ENCODE results near the gene ACOT7. TPM values are rescaled to one million over a fixed set of nuclear protein-coding genes. Genes with fewer than 3 reads are reported as not detected.

ACOT7 gene
- total RNA-seq, 1 donor from 2014 or later = 16.1 TPM

DNA sequence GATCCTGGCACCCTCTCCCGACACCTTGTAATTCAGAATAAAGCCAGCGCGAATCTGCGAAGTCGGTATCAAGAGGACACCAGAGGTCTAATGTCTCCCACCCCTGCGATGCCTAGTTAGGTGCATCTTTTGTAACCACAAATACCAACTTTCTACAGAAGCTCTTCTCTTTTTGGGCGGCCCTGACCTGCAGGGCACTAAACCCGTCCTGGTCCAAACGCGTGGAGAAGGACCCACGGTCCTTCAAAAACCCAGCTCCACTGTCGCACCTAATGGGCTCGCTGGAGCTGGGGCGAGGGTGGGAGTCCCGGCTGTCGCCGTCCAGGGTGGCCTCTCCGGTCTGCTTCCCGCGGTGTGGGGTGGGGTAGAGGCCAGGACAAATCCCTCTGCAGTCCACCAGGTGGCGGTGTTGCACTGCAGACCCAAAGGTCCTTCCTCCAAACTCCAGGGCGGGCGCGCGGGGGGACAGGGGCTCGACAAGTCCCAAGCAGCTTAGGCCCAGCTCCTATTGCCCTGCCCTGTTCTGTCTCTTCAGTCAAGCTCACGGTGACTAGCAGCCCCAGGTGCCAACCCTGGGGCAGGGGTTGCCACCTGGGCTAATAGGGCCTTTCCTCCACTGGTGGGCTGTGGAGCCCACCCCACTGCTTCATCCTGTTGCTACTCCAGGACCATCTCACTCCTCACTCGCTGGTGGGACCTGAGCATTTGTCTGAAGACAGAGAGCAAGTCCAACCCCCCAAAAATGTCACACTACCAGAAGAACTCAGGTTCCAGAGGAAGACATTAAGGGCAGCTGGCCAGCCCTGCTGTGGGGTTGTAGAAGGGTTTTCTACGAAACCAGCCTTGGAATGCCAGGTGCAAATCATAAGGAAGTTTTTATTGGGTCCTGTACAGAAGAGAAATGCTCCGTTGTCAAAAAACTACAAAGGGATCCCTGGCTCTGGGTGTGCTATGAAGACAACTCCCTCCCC, 146.8 kb downstream of the ACOT7 start:
- peaks cover 44% of the 10 kb centered on the region for H3K27me3 ChIP-seq
- H3K4me1 ChIP-seq = peaks cover 2 to 11% of the 10 kb centered on the region in 2 donors
- no peaks in the 10 kb centered on the region for H3K36me3 ChIP-seq
- H3K27ac ChIP-seq = no peak overlapping the region
- peak in 1 of 2 donors; percentile 82 for DNase-seq (ENCODE audit: low spot score in 2 of 2)
- intact Hi-C loops (cut with DNase I) = loop anchor here (1.0 to 5.0 kb wide), 5 partner anchors 97 to 194 kb away; no protein-coding TSS in a partner anchor
- TF ChIP-seq, protein P1, sequence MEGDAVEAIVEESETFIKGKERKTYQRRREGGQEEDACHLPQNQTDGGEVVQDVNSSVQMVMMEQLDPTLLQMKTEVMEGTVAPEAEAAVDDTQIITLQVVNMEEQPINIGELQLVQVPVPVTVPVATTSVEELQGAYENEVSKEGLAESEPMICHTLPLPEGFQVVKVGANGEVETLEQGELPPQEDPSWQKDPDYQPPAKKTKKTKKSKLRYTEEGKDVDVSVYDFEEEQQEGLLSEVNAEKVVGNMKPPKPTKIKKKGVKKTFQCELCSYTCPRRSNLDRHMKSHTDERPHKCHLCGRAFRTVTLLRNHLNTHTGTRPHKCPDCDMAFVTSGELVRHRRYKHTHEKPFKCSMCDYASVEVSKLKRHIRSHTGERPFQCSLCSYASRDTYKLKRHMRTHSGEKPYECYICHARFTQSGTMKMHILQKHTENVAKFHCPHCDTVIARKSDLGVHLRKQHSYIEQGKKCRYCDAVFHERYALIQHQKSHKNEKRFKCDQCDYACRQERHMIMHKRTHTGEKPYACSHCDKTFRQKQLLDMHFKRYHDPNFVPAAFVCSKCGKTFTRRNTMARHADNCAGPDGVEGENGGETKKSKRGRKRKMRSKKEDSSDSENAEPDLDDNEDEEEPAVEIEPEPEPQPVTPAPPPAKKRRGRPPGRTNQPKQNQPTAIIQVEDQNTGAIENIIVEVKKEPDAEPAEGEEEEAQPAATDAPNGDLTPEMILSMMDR (IDR thresholded peaks at IDR 0.05) = peak; percentile 92 to 97 (median 94)
- H3K4me3 ChIP-seq = no peak overlapping the region
- no peaks in the 10 kb centered on the region for H3K9me3 ChIP-seq

DNA sequence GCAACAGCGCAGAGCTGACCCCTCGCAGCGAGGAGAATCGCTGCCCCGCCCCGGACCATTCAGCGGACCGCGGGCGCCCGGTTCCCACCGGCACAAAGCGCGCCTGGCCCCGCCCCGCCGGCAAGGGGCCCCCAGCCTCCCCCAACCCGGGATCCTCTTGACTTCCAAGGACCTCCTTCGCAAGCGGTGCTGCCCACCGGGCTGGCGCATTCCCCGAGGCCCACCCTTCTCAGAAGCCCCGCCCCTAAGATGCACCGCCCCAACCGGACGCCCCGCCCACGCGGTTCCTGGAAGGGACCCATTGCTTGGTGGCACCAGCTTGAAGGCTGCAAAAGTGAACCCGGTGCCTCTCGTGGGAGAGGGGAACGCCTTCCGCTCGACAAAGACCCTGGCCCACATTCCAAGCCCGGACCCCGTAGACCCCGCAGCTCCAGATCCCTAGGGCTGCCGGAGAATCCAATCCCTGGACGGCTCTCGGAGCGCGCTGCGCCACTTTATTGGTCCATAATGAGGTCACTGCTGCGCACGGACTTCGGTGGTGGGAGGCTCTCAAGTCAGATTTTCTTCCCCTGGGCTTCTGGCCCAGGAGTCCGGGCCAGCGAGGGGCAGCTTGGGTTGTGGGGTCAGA, 147.6 kb downstream of the ACOT7 start:
- no peak overlapping the region for H3K27ac ChIP-seq
- intact Hi-C loops (cut with DNase I) = loop anchor here (1.0 to 5.0 kb wide), 5 partner anchors 97 to 194 kb away; no protein-coding TSS in a partner anchor
- H3K27me3 ChIP-seq = peaks cover 52% of the 10 kb centered on the region
- H3K9me3 ChIP-seq = no peaks in the 10 kb centered on the region
- DNase-seq (ENCODE audit: low spot score in 2 of 2) = peak in 1 of 2 donors; percentile 59
- peaks cover 2 to 12% of the 10 kb centered on the region in 2 donors for H3K4me1 ChIP-seq
- H3K4me3 ChIP-seq = no peak overlapping the region
- H3K36me3 ChIP-seq = no peaks in the 10 kb centered on the region
- TF ChIP-seq, protein P1 (IDR thresholded peaks at IDR 0.05) = no peak

DNA sequence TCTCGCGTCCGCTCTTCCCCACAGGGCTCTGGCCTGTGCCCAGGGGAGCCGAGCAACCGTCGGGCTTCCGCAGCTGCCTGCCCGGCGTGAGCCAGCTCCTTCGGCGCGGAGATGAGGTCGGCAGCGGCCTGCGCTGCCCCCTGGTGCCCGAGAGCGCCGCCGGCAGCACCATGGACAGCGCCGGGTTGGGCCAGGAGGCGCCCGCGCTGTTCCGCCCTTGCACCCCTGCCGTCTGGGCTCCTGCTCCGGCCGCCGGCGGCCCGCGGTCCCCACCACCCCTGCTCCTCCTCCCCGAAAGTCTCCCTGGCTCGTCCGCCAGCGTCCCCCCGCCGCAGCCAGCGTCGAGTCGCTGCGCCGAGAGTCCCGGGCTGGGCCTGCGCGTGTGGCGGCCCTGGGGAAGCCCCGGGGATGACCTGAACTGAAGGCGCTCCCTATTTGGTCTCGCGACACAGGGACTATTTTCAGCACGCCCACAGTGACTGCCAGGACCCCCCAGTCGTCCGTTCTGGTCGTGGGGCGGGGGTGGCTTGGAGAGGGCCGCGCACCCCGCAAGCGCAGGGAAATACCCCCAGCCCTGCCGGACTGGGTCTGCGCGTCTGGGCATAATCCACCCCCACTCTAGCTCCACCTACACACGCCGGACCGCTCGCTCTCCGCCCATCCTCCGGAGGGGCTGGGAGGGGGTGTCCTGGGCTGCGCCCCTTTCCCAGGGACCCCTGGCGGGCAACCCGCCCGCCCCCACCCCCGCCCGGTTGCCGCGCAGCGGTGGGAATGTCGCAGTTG, 148.3 kb downstream of the ACOT7 start:
- intact Hi-C loops (cut with DNase I) = loop anchor here (5.0 kb wide), 2 partner anchors 117 to 193 kb away; no protein-coding TSS in a partner anchor
- peaks cover 2 to 12% of the 10 kb centered on the region in 2 donors for H3K4me1 ChIP-seq
- H3K9me3 ChIP-seq = no peaks in the 10 kb centered on the region
- H3K4me3 ChIP-seq = no peak overlapping the region
- peak in 1 of 2 donors; percentile 83 for DNase-seq (ENCODE audit: low spot score in 2 of 2)
- TF ChIP-seq, protein P1 (IDR thresholded peaks at IDR 0.05) = peak; percentile 84 to 91 (median 88)
- no peaks in the 10 kb centered on the region for H3K36me3 ChIP-seq
- H3K27me3 ChIP-seq = peaks cover 49% of the 10 kb centered on the region
- H3K27ac ChIP-seq = no peak overlapping the region

DNA sequence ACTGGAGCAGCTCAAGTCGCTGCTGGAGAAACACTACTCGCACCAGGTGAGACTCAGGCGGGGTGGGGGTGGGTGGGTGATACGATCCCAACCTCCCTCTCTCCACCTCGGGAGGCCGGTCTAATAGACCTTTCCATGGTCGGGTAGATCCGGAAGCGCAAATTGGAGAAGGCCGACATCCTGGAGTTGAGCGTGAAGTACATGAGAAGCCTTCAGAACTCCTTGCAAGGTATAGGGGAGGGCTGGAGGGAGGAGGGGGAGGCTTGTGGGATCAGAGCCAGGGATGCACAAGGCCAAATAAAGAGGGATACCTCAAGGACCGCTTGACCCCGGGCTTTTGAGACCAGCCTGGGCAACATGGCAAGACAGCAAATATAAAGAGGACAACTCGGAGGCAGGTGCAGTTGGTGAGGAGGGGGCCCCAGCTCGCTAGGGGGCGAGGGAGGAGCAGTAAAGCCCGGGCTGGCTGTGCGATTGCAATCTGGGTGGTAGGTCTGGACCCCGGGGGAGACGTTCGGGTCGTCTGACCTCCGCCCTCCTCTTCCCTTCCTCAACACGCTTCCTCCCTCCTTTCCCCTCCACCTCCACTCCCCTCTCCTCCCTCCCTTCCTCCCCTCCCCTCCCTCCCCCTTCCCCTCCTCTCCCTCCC, 149.0 kb downstream of the ACOT7 start:
- H3K27me3 ChIP-seq = peaks cover 45% of the 10 kb centered on the region

More for the DNA sequence above, 149.0 kb downstream of the ACOT7 start:
- H3K36me3 ChIP-seq = no peaks in the 10 kb centered on the region
- intact Hi-C loops (cut with DNase I) = loop anchor here (5.0 kb wide), 2 partner anchors 118 to 192 kb away; no protein-coding TSS in a partner anchor
- DNase-seq (ENCODE audit: low spot score in 2 of 2) = no peak
- H3K27ac ChIP-seq = no peak overlapping the region
- peaks cover 2 to 12% of the 10 kb centered on the region in 2 donors for H3K4me1 ChIP-seq
- H3K9me3 ChIP-seq = no peaks in the 10 kb centered on the region
- TF ChIP-seq, protein P1 (IDR thresholded peaks at IDR 0.05) = no peak
- H3K4me3 ChIP-seq = no peak overlapping the region

All from ascending aorta (tissue), 2 donors.